NOMO-1 (cell line): ENCODE data around the gene NAV1.
"Not testable (repeated sequence)": the region's sequence is repeated elsewhere in the genome, so short reads cannot be mapped to it uniquely, and the experiment has no call there.

Experiments
- DNase-seq, 2 experiments: peaks; one replicate each; lab custom pipeline; 2025; ENCODE audit not compliant: unreplicated experiment in 2 of 2; lab: John Stamatoyannopoulos, UW

Gene NAV1

GRCh38 chr1:201504179-201504631, 34.7 kb upstream of the NAV1 start:
- DNase-seq: no peak

GRCh38 chr1:201504799-201505502, 34.0 kb upstream of the NAV1 start:
- DNase-seq: no peak

DNA sequence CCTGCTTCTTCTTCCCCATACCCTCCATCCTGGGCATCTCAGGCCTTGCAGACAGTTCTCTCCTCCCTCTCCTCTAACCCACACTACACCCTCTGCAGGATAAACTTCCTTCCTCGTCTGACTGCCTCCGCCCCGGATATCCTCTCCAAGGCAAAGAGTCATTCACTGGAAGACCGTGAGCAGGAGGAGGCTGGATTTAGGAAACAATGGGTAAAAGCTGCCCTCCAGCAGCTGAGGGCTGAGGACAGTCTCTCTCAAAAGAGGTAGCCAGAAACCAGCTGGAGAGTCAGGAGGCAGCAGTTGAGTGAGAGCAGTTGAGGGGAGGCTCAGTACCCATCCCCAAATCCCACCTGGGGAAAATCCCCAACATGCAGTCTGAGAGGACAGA, 33.4 kb upstream of the NAV1 start:
- DNase-seq: no peak

GRCh38 chr1:201506092-201506491, 32.8 kb upstream of the NAV1 start:
- DNase-seq: no peak

GRCh38 chr1:201506557-201507359, 32.2 kb upstream of the NAV1 start, which contains the start of gene CSRP1:
TSS of gene CSRP1 (minus strand) at chr1:201507123. CDS start at chr1:201496303, 10,820 bp downstream.
- DNase-seq: peak; percentile 70 to 87

DNA sequence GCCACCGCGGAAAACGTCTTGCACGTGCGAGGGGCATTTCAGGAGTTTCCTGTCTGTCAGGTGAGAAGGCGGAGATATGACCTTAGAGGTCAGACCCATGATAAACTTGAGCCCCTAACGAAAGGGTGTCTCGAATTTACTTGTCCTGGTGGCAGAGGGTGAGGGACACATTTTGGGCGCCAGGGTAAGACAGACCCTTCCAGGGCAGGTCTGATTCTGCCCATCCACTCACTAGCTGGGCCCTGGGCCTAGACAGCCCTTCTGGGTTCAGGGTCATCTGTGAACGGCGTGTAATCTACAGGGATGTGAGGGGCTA, 31.6 kb upstream of the NAV1 start:
- no peak for DNase-seq

GRCh38 chr1:201508809-201509208, 30.1 kb upstream of the NAV1 start:
- no peak for DNase-seq

DNA sequence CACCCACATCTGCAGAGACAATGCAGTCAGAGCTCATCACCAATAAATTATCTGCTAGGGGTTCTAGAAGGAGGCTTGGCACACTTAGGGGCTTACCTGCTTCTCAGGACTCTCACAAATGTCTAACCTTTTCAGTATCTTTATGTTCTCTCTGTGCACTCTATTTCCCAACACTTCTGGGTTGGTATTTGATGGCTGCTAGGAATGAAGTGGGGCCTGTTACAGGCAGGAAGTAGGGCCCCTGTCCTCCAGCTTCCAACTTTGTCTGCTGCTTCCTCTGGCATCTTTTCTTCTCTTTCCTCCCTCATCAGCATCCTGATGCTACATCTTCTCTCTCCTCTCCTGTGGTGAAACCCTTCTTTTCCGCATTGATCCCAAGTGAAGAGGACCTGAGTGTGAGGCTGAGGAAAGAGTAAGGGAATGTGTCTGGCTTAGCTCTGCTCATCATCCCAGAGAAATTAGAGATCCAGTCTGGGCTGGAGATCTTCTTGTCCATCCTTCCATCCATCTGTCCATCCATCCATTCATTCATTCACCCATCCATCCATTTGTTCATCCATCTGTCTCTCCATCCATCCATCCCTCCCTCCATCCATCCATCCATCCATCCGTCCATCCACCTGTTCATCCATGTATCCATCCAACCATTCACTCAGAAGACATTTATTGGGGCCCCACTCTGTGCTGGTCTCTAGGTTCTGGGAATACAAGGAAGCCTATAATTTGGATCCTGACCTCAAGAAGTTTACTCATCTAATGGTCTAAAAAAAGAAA, 29.1 kb upstream of the NAV1 start:
- DNase-seq: no peak

DNA sequence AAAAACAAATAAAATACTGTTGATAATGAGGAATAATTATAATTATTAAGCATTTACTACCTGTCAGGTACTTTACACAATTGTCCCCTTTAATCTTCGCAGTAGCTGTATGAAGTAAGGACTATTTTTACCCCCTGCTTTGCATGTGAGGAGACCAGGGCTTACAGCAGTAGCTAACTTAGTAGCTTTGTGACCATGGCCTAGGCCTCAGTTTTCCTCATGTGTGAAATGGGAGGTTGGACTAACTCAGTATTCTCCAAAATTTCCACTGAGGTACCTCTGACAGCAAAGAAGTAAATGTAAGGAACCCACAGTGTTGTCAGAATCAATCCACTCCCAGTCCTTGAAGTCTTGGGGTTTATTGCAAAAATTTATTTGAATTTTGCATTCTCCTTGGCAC, 28.2 kb upstream of the NAV1 start:
- DNase-seq: no peak

DNA sequence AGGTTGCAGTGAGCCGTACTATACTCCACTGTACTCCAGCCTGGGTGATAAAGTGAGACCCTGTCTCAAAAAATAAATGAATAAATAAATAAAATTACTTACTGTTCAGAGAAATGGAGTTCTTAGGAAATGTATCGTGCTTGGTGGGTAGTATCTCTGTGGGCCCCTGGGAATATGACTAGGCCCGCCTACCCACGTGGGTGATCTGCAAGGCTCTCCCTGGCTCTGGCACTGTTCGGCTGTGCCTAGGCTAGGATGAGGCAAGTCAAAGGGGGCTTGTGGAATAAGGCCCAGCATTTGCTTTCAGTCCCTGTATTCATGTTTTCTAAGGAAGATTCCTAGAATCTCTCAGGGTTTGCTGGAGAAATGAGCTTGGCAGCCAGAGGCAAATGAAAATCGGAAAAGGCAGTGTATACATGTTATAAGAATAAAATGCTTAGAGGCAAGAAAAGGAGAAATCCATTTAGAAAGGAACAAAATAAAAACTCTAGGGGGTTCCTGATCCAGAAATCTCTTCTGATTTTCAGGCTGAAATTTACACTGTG, 27.5 kb upstream of the NAV1 start:
- no peak for DNase-seq

- peak; percentile 44 to 77 for DNase-seq
These were observed 26.9 kb upstream of the NAV1 start for GRCh38 chr1:201511941-201512539.

DNA sequence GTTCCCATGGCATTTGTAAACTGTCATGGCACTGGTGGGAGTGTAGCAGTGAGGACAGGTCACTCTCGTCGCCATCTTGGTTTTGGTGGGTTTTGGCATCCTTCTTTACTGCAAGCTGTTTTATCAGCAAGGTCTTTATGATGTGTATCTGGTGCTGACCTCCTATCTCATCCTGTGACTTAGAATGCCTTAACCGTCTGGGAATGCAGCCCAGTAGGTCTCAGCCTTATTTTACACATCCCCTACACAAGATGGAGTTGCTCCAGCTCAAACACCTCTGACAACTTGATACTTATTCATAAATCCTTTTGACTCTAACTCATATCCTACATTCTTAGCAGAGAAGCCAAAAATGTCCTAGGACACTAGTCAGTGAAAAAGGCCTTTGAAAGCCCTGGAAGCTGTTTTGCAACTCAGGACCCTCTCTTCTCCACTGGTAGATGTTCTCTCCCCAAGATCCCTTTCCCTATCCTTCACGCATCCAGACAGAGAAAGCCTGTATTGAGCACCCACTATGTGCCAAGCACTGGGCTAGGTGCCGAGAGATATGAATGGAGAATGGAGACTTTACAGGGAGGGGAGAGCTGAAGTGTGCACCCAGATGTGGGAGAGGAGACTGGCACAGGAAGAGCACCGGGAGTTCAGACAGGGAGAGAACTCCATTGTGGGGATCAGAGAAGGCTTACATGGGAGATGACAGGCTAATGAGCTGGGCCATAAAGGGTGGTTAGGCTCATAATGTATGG, 25.3 kb upstream of the NAV1 start:
- no peak for DNase-seq

GRCh38 chr1:201514466-201514865, 24.5 kb upstream of the NAV1 start:
- no peak for DNase-seq

DNA sequence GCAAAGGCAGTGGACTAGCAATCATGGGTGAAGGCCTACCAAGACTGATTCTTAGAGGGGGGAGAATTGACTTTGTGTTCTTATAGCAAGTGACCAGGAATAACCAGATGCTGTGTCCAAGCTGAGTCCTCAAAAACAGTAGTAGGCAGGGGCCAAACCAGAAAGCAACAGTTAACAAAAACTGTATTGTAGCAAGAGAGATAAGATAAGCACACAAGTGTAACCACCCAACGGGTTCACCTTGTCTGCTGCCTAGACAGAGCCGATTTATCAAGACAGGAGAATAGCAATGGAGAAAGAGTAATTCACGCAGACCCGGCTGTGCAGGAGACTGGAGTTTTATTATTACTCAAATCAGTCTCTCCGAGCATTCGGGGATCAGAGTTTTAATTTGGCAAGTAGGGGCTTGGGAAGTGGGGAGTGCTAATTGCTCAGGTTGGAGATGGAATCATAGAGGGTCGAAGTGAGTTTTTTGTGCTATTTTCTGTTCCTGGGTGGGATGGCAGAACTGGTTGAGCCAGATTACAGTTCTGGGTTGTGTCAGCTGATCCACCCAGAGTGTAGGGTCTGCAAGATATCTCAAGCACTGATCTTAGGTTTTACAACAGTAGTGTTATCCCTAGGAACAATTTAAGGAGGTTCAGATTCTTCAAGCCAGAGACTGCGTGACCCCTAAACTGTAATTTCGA, 23.7 kb upstream of the NAV1 start:
- no peak for DNase-seq

DNA sequence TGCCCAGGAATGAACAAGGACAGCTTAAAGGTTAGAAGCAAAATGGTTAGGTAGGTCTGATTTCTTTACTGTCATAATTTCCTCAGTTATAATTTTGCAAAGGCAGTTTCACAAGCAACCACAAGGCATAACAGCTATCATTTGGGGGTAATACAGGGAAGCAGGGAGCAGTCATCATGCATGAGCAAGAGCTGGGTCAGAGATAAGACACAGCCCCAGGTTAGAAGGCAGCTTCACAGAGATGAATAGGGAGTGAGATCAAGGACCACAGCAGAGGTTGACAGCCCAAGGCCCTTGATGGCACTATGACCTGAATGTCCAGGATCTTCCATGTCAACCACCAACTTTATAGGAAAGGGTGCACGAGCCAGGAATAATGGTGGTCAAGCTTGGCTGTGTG, 23.0 kb upstream of the NAV1 start:
- DNase-seq: peak; percentile 31 to 53

DNA sequence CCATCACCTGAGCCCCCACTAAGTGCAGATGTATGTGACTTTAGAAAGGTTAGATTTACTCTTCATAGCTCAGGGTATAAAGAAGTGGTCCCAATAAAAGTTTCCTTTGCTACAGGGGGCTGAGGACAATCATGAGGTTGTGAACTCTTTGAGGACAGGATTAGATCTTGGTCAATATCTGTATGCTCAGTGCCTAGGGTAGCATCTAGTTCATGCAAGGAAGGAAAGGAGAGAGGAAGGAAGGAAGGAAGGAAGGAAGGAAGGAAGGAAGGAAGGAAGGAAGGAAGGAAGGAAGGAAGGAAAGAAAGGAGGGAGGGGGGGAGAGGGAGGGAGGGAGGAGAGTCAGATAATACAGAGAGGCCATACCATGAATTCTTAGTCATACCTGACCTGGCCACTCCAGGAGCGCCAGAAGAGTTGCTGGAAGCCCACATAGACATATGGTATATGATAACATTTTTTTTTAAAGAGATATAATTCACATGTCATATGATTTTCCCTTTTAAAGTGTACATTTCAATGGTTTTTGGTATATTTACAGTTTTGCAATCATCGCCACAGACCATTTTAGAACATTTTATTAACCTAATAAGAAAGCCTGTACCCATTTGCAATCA, 22.3 kb upstream of the NAV1 start:
- DNase-seq: no peak

- DNase-seq: no peak
These were observed 21.3 kb upstream of the NAV1 start for GRCh38 chr1:201517631-201518030.

DNA sequence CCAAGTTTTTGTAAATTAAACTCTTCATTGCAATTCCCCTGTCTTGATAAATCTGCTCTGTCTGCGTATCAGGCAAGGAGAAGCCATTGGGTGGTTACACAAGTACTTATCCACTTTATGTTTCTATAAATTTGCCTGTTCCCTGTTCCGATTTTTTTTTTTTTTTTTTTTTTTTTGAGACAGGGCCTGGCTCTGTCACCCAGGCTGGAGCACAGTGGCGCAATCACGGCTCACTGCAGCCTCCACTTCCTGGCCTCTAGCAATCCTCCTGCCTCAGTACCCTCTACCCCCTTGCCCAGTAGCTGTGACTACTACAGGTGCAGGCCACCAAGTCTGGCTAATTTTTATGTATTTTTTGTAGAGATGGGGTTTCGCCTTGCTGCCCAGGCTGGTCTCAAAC, 20.9 kb upstream of the NAV1 start:
- no peak for DNase-seq

DNA sequence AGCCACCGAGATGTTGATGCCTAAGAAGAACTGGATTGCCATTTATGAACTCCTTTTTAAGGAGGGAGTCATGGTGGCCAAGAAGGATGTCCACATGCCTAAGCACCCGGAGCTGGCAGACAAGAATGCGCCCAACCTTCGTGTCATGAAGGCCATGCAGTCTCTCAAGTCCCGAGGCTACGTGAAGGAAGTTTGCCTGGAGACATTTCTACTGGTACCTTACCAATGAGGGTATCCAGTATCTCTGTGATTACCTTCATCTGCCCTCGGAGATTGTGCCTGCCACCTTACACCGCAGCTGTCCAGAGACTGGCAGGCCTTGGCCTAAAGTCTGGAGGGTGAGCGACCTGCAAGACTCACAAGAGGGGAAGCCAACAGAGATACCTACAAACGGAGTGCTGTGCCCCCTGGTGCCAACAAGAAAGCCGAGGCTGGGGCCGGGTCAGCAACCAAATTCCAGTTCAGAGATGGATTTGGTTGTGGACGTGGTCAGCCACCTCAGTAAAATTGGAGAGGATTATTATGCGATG, 18.8 kb upstream of the NAV1 start:
- DNase-seq: not testable (repeated sequence)
